NCI-H446 (cell line): Measurements from ENCODE around the gene FLOT2.
A peak's percentile ranks its signal among the peaks of the same experiment; 100 is the strongest.
"Not testable (repeated sequence)": the region's sequence is repeated elsewhere in the genome, so short reads cannot be mapped to it uniquely, and the experiment has no call there.

Source experiments
- DNase-seq, 2 experiments: peaks; one replicate each; lab custom pipeline; 2025; lab: John Stamatoyannopoulos, UW

FLOT2 gene

GRCh38 chr17:28873839-28874238, 23.7 kb downstream of the FLOT2 start:
- DNase-seq = no peak

- no peak for DNase-seq
Observed at GRCh38 chr17:28871056-28871579, 26.4 kb downstream of the FLOT2 start.

GRCh38 chr17:28867276-28867675, 30.3 kb downstream of the FLOT2 start:
- DNase-seq = no peak

- no peak for DNase-seq
Observed at GRCh38 chr17:28865946-28866752, 31.4 kb downstream of the FLOT2 start.

GRCh38 chr17:28864991-28865849, 32.3 kb downstream of the FLOT2 start:
- DNase-seq = no peak

- DNase-seq = no peak
Observed at GRCh38 chr17:28863953-28864352, 33.6 kb downstream of the FLOT2 start.

- DNase-seq = no peak
Observed at GRCh38 chr17:28862561-28862960, 35.0 kb downstream of the FLOT2 start.

GRCh38 chr17:28861393-28862203, 35.9 kb downstream of the FLOT2 start:
- no peak for DNase-seq

GRCh38 chr17:28860363-28860808, 37.1 kb downstream of the FLOT2 start:
- no peak for DNase-seq

- DNase-seq = no peak
Observed at GRCh38 chr17:28858801-28859355, 38.7 kb downstream of the FLOT2 start.

GRCh38 chr17:28857905-28858800, 39.4 kb downstream of the FLOT2 start:
- no peak for DNase-seq

- no peak for DNase-seq
Observed at GRCh38 chr17:28856028-28856574, 41.4 kb downstream of the FLOT2 start.

- no peak for DNase-seq
Observed at GRCh38 chr17:28855336-28855679, 42.2 kb downstream of the FLOT2 start.

- DNase-seq = peak; percentile 71 to 86
Observed at GRCh38 chr17:28854457-28855335, 42.8 kb downstream of the FLOT2 start, which contains the start of gene ERAL1. TSS of gene ERAL1 (plus strand) at chr17:28855016. CDS start at chr17:28855035, 19 bp downstream.

- DNase-seq = no peak
Observed at GRCh38 chr17:28853295-28853694, 44.2 kb downstream of the FLOT2 start.

- DNase-seq = no peak
Observed at GRCh38 chr17:28849281-28849680, 48.3 kb downstream of the FLOT2 start.

GRCh38 chr17:28848667-28849066, 48.9 kb downstream of the FLOT2 start:
- DNase-seq = peak in 1 of 2 experiments; percentile 24

GRCh38 chr17:28846699-28847098, 50.8 kb downstream of the FLOT2 start:
- not testable (repeated sequence) for DNase-seq

- DNase-seq = no peak
Observed at GRCh38 chr17:28846231-28846630, 51.3 kb downstream of the FLOT2 start.
